ENCODE results near the gene SFMBT2.

DNA sequence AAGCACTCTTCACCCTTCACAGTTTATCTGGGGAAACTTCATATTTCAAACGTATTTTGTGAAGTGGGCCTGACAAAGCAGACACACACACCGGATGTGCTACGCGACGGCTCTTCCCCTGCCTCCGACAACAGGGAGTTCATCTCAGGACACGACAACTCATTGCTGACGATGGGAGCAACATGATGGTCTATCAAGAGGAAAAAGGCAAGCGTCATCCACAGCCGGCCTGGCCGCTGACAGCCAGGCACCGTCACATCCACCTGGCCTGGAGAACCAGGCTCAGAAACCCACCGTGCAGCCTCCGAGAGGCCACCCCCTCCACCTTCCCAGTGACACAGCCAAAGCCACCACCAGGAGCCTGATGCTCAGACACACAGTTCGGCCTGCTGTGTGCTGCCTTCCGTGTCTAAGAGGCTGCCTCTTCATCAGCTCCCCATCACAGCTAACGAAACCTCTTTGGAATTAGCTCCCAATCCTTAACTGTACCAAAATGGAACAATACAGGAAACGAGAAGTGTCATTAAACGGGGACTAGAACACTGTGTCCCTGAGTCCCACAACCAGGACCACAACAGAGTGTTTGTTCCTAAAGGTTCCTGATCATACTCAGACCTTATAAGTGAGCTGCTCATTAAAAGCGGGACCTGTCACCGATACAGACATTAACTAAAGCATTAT is 76.7 kb downstream of the SFMBT2 start:
- no peak for TF ChIP-seq ZNF274 (IDR thresholded peaks at IDR 0.05; ENCODE audit: low read depth, low read length)
- TF ChIP-seq SUZ12 (IDR thresholded peaks at IDR 0.05; ENCODE audit: extremely low read depth, insufficient read depth, insufficient read length): no peak

All from NT2/D1 (cell line).